NCI-H146 treated with DMSO at 0.1 percent for 48 hours (cell line): ENCODE measurements around the gene MFSD11.
A peak's percentile ranks its signal among the peaks of the same experiment; 100 is the strongest.
"Not testable (repeated sequence)": the region's sequence is repeated elsewhere in the genome, so short reads cannot be mapped to it uniquely, and the experiment has no call there.

Source experiments
- DNase-seq: peaks from one replicate; lab custom pipeline; 2025; ENCODE audit not compliant: unreplicated experiment; lab: John Stamatoyannopoulos, UW

The MFSD11 gene

DNA sequence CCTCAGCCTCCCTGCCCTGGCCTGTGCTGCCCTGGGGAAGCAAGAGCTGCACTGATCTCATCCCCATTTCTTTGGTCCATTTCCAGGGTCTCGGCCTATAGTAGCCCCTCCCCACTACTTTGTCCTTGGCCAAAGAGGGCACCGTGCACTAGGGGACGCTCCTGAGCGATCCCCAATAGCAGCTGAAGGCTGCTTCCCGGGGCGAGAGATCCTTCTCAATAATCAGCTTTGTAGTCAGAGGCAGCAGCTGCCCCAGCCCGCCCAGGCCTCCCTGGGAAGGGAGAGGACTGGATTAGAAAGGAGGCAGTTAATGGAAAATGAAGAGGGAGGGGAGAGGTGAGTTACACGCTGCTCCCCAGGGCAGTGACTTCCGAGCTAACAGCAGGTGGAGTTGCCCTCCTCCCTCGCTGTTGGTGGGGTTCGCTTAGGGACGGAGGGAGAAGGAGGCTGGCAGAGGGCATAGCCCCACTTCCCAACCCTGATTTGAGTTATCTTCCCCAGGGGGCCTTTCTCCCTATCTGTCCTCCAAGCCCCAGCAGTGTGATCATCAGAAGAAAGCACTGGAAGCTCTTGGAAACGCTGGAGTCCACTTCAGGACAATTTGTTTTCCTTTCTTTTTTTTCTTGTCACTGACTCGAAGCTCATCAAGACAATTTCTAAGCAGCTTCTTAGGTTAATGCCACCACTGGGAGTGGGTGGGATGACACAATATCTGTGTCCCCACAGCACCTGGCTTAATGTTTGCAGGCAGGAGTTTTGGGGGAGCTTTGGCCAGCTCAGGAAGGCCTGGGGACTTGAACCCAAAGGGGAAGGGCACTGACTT lies 29.7 kb upstream of the MFSD11 start:
- no peak for DNase-seq

DNA sequence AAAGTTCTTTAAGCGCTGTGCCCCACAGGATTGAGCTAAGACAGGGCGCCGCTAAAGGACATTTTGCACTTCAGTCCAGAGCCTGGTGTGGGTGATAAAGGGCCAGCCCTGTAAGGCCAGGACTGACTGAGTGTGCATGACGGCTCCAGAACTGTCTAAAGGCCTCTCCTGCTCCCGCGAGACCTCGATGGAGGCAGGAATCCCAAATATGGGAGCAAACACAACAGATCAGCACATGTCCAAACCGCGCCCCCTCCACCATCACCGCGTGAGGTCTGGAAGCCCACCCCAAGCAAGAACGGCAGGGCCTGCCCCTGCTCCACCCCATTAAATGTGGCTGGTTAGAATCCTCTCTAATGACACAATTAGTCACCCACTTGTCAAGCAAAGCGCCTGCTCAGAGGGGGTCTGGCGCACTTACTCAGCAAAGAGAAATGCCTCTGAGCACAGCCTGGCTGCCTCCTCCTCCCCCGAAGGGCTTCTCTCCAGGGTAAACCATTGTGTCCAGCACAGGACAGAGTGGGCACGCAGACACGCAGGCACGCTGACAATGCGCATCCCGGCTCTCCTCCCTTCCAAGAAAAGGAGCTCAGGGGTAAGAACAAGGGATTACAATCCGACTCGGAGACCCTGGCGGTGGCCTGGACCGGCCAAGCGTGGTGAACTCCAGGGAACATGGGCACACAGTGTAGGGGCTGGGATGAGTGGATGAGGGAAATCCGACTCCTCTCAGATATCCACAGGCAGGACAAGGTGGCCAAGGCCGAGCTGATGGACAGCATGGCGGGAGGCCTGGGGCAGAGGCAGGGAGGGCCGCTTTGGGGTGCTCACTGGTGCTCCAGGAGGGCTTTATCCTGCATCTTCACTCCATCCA lies 28.6 kb upstream of the MFSD11 start:
- DNase-seq = no peak

DNA sequence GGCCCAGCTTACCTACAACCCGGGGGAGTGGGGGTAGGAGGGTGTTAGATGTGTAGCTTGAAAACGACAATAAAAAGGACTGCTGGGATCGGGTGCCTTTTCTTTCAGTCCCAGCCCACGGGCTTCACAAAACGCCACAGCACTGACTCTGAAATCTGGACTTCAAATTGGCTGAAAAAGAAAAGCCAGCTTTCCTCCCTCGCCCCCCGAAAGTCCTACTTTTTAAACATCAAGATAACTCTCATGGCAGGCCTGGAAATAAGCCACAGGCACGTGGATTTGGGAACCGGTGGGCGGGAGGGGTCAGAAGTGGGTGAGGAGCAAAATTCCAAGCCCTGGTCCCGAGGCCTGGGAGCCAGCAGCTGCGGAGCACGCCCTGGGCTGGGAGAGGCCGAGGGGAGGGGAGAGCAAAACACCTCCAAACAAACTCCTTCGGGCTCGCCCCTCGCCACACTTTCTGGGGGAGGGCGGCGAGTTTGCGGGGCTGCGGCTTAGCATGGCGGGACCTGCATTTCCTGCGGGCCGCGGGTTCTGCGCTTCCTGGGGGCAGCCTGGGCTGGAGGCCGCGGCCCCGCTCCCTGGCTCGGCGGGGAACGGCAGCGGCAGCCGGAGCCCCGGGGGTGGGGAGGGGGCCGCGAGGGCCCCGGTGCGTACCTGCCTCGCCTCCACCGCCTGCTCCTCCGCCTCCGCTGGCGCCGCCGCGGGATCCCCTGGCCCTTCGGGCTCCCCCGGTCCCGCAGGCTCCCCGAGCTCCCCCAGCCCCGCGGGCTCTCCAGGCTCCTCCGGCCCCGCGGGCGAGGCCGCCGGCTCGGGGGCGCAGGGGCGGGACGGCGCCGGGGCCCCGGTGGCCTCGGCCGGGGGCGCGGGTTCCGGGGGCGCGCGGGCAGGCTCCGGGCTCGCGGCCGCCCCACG lies 27.7 kb upstream of the MFSD11 start:
- DNase-seq = not testable (repeated sequence)

DNA sequence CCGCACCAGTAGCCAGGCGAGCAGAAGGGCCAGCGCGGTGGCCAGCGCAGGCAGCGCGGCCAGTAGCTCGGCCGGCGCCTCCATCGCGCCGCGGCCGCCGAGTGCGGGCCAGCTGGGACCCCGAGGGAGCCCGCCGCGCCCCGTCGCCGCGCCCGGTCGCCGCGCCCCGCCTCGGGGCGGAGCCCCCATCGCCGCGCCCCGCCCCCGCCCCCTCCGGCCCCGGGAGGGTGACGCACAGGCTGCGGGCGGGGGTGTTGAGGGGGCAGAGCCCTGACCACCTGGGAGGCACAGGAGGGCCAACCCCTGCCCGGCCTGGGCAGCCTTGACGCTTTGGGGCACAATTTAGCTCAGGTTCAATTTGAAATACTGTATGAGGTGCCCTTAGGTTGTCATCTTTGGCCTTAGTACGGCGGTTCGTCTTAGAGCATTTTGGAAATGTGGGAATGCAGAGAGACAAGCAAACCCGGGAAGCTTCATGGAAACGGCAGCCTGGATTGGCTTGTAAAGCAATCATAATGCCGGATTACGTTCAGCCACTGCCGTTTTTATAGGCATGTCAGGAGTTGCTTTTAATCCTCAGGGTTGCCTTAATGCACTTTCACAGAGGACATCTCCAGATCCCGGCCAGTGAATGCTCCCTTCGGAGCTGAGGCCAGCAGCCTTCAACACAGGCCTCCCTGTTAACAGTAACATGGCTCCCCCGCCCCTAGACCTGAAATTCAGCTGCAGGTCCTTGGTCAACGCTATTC lies 26.9 kb upstream of the MFSD11 start, which contains the start of gene MXRA7:
Gene MXRA7 (minus strand): TSS at position 103 of the 749 bp plus-strand sequence. CDS start 19 bp downstream, at position 84.
- DNase-seq = peak; percentile 10

DNA sequence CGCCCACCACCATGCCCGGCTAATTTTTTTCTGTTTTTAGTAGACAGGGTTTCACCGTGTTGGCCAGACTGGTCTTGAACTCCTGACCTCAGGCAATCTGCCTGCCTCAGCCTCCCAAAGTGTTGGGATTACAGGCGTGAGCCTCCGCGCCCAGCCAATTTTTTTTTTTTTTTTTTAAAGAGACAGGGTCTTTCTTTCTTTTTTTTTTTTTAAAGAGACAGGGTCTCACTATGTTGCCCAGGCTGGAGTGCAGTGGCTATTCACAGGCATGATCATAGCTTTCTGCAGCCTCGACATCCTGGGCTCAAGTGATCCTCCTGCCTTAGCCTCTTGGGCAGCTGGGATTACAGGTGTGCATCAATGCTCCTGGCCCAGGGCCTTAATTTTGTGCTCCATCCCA lies 25.6 kb upstream of the MFSD11 start:
- DNase-seq = not testable (repeated sequence)

DNA sequence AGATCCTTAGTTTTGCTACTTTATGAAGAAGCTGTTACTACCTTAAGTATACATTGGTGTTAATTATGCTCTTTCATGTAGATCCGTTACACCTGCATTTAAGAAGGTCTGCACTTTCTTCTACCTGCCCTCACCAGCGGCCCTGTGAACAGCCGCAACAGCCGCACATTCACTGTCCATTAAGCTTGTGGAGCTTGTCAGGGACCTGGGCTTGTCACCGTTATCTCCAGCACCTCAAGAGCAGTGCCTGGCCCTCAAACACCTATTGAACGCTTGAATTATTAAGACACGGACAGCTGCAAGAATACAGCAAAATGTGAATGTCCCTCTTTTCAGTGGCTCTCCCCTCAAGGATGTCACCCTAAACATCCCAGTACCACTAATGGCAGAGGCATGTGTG lies 24.2 kb upstream of the MFSD11 start:
- no peak for DNase-seq

DNA sequence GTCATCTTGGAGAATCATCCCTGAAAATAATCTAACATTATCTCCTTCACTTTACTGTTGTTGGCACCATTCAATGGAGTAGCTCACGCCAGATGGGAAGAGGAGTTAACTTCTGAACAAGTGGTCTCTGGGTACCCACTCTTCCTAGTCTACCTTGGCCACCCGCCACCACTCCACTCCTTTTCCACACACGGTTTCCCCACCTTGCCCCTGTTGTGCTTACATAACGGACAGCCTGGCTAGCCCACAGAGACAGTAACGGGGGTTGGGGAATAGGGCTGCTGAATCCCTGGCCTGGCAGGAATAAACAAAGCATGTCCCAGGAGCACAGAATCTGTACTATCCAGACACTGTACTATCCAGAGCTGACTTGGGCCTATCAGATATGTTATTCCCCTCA lies 23.6 kb upstream of the MFSD11 start:
- no peak for DNase-seq

DNA sequence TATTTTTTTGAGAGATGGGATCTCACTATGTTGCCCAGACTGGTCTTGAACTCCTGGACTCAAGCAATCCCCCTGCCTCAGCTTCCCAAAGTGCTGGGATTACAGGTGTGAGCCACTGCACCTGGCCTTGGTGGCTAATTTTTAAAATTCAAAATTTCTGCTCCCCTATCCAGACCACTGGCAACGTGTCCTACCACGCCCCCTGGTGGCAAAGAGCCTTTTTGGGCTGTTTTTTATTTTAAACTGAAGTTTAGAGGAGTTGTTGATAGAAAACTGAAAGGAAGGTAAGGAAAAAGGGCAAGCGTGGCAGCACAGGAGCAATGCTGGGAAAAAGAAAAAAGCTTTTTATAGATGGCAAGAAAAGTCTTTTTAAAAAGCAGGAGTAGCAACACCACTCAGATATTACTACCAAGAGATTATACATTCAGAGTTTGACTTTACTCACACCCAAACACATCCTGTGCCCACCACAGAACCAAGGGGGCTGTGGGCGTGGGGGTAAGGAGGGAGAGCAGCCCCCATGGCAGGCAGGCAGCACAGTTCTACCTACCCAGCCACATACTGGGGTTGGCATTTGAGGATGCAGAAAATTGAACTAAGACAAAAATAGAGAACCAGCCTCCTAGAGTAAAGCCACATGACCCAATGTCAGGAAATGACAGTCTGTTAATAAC lies 23.0 kb upstream of the MFSD11 start:
- no peak for DNase-seq

DNA sequence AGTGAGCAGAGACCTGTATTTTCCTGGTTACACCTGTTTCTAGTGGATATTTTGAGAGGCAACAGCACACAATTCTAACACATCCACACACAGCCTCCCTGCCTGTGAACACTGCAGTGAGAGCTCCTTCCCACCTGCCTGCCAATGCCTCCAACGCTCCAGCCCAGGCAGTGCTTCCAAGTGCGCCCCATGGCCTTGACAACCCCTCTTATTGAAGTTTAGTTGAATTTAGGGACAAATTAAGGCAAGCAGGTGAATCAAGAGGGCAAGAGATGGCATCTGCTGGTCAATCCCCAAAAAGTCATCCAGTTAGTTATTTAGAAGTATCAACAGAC lies 22.5 kb upstream of the MFSD11 start:
- no peak for DNase-seq

DNA sequence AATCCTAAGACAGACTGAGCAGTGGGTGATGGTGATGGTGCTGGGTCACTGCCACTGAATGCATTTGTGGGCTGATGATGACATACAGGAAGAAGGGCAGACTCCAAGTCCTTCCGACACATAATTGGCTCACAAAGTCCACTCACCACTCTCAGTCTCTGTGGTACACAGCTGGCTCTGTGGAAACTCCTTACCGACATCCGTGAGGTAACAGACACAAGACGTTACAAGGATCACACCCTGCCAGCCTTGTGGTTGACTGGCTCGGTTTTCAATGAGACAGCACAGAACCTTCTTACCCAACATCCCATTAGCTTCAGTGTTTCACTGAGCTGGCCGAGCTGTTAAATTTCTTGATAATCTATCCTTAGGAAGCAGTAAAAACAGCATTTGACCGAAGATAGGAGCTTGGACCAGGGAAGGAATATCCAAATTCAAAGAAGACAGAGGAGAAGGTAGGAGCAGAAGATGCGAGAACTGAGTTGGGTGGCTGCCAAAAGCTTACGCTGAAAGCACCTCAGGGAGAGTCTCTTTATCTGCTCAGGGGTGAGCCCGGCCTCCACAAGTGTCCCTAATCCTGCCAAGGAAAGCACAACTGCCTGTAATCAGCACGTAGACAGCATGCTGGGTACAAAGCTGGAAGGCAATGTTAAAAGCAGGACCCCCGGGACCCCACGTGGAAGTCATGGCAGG lies 21.6 kb upstream of the MFSD11 start:
- DNase-seq = no peak

DNA sequence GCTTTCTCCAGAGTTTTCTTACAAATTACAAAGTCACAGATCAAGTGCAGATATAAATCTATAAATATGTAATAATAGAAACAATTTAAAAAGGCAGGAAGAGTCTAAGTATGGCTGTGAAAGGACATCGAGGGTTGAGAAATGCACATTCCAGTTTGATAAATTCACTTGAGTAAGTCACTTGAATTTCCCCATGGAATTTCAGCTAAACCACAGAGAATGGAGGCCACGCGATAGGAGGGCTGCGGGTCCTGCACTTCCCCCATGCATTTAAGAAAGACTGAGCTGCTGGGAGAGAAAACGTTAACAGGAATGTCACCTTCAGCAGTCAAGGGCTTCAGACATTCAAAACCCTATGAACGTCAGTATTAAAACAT lies 21.1 kb upstream of the MFSD11 start:
- no peak for DNase-seq

DNA sequence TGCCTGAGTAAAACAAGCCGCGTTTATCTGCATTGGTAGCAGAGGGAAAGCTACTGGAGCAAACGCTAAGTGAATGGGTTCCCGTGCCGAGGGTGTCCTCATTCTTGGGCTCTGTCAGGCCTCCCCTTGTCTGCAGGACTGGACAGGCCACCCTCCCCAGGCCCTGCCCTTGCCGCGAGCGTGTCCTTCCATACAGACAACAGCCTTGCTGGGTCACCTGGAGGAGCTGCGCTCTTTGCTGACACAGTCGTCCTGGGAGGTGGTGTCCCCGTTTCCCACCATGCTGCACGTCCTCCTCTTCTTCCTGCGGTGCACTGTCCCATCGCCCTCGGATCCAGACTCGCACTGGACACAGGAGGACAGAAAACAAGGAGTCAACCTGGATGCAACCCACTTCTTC lies 19.4 kb upstream of the MFSD11 start:
- DNase-seq = no peak

DNA sequence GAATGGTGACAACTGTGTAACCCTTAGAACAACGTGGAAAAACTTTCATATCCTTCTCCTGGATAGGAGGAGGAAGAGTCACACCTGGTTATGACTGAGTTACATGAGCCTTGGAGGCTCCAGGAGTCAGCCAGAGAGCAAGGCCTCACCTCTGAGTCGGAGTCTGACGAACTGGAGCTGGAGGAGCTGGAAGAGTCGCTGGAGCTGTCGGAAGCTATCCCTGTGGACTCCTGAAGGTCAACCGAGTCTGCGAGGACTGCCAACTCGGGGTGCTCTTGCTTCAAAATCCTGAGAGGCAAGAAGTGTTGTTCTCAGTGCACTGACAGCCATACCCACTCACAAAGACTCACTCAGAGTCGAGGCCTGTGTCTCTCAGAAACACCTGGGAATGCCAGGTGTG lies 17.7 kb upstream of the MFSD11 start:
- no peak for DNase-seq

DNA sequence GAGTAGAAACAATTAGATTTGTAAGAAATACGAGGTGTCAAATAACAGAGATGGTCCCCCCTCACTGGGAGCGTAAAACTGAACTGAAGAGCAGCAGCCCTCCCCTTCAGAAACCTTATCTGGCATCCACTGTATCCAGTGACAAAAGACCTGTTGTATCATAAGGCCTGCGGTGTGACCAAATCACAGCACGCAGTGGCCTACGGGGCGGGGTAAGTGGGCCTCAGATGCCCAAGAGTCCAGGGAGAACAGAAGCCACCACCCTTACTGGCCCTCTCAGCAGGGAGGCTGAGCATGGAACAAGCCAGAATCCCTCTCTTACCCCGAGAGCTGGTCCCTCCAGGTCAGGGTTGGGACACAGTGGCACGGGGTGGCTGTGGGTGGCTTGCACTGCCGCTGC lies 17.0 kb upstream of the MFSD11 start:
- no peak for DNase-seq

DNA sequence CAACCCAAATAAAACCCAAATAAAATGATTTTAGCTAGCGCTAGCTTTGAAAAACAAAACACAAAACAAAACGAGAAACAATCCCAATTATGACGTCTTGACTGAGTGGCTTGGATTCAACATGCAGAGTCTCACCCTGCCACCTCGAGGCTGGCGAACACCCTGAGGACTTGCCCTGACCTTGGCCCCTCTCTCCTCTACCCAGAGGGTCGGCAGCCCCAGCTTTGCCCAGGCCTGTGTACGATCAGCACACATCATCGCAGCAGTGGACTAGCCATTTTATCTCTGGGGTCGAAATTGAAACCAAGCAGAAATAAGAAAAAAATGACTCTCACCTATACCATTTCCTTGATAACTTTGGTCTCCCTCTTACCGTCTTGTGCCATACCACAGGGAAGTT lies 16.5 kb upstream of the MFSD11 start:
- DNase-seq = no peak

DNA sequence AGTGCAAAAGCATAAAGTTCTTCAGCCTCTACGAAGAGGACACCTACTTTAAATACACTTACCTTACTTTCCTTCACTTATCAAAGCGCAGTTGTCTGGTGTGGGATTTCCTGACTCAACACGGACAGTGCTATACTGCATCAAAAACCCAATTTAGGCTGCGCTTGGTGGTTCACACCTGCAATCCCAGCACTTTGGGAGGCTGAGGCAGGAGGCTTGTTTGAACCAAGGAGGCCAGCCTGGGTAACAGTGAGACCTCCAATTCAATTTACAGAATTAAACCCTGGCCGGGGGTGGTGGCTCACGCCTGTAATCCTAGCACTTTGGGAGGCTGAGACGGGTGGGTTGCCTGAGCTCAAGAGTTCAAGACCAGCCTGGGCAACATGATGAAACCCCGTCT lies 15.6 kb upstream of the MFSD11 start:
- no peak for DNase-seq

DNA sequence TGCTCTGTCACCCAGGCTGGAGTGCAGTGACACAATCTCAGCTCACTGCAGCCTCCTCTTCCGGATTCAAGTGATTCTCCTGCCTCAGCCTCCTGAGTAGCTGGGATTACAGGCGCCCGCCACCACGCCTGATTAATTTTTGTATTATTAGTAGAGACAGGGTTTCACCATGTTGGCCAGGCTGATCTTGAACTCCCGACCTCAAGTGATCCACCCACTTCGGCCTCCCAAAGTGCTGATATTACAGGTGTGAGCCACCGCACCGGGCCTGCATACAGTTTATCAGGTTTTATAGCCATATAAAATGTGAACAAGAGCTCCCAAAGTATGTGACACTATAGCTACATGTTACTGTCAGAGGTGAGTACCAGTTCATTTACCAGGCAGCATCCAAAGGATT lies 14.9 kb upstream of the MFSD11 start:
- DNase-seq = not testable (repeated sequence)

DNA sequence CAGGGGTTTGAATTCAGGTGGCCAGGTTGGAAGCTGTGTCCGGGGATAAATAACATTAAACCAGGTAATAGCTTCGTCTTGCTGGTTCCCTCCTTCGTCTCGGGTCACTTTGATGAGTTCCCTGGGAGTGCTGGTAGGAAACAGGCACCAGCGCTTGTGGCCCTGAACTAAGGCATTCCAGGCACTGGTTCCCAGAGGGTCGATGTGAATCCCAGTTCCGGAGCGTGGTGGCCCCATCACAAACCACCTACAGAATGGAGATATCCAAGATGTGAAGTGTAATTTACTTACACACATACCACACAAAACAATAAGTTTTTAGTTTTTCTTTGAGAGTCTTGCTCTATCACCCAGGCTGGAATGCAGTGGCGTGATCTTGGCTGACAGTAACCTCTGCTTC lies 14.1 kb upstream of the MFSD11 start:
- no peak for DNase-seq

DNA sequence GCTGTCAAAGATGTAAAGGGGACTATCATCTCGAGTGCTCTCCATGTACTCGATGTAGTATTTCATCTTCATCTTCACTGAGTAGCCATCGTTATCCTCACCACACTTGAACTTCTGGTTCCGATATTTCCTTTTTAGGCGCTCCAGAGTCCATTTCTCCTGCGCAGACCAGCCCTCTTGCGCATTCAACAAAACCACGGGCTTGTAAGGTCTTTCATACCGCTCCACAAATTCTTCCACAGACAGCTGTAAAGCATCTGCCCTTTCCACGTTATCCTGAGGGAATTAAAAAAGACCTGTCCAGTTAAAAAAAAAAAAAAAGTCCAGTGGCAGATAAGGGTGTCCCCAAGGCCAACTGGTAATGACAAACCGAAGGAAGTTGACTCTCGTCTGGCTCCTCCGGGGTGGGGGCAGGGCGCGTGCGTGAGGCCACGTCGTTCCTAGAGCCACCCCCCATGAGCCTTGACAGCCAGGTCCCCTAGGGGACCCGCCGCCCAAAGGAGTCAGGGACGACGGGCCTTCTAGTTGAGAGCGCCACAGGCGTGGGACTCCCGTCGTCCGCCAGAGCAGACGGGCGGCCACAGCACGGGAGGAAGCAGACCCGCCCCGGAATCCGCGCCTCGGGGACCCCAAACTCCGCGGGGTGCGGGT lies 12.2 kb upstream of the MFSD11 start:
- no peak for DNase-seq
